WTC11 (cell line): ENCODE results near the gene ZNF608. TPM values are rescaled to one million over a fixed set of nuclear protein-coding genes. Genes with fewer than 3 reads are reported as not detected.

Source experiments
- ATAC-seq: fragments of 200-7000 bp; cut with Tn5 transposase; 2 replicates; pipeline ENCODE4 v1.10.0; 2021; ENCODE audit warnings: mild to moderate bottlenecking, moderate library complexity
- CTCF ChIA-PET: fragments of 300-600 bp; sonication (Branson Sonifier 250); formaldehyde crosslinking; loops from one replicate; lab custom pipeline; 2021; ENCODE audit warnings: antibody characterized with exemption; lab: Charles Lee
- POLR2A ChIA-PET: fragments of 350-600 bp; sonication (Branson Sonifier 250); formaldehyde crosslinking; loops from one replicate; lab custom pipeline; 2021; ENCODE audit warnings: antibody characterized with exemption; lab: Charles Lee
- DNase-seq: peaks from one replicate; pipeline ENCODE4 v3.0.0; 2021; ENCODE audit warnings: low spot score
- H3K27ac Mint-ChIP-seq: 2 replicates; pipeline ENCODE4 v1.8.0; 2021; ENCODE audit warnings: mixed read lengths
- H3K27me3 Mint-ChIP-seq: 2 replicates; pipeline ENCODE4 v1.8.0; 2021; ENCODE audit warnings: low read depth, mild to moderate bottlenecking, moderate library complexity, mixed read lengths
- H3K36me3 Mint-ChIP-seq: 2 replicates; pipeline ENCODE4 v1.8.0; 2021; ENCODE audit warnings: mixed read lengths
- H3K4me1 Mint-ChIP-seq: 2 replicates; pipeline ENCODE4 v1.8.0; 2022; ENCODE audit warnings: mixed read lengths
- H3K4me3 Mint-ChIP-seq: 2 replicates; pipeline ENCODE4 v1.8.0; 2021; ENCODE audit warnings: mild to moderate bottlenecking, moderate library complexity, mixed read lengths
- H3K9me3 Mint-ChIP-seq: 2 replicates; pipeline ENCODE4 v1.8.0; 2021; ENCODE audit warnings: mixed read lengths
- ATF3 ChIP-seq: sonication (generic); formaldehyde crosslinking; conservative IDR thresholded peaks from 2 replicates; pipeline ENCODE4 v1.8.1; 2022; ENCODE audit warnings: mild to moderate bottlenecking, missing genetic modification reagents
- ELF4 ChIP-seq: sonication (generic); formaldehyde crosslinking; IDR thresholded peaks from 2 replicates; pipeline ENCODE4 v1.8.1; 2022; ENCODE audit warnings: low read depth, mild to moderate bottlenecking, moderate library complexity, missing genetic modification reagents
- EMX1 ChIP-seq: fragments of 250-450 bp; sonication (Bioruptor Pico); IDR thresholded peaks from 2 replicates; pipeline ENCODE4 v1.8.0; 2021; ENCODE audit warnings: mild to moderate bottlenecking
- GABPB1 ChIP-seq: sonication (generic); formaldehyde crosslinking; IDR thresholded peaks from 2 replicates; pipeline ENCODE4 v1.8.1; 2023; ENCODE audit warnings: mild to moderate bottlenecking, missing genetic modification reagents
- IRF1 ChIP-seq: sonication (generic); formaldehyde crosslinking; IDR thresholded peaks from 2 replicates; pipeline ENCODE4 v1.8.0; 2023; ENCODE audit warnings: missing genetic modification reagents
- KAT7 ChIP-seq: sonication (generic); formaldehyde crosslinking; IDR thresholded peaks from 2 replicates; pipeline ENCODE4 v1.8.1; 2023; ENCODE audit warnings: missing genetic modification reagents, mild to moderate bottlenecking, borderline replicate concordance
- MLX ChIP-seq: sonication (generic); formaldehyde crosslinking; IDR thresholded peaks from 2 replicates; pipeline ENCODE4 v1.8.1; 2023; ENCODE audit warnings: mild to moderate bottlenecking, missing genetic modification reagents, moderate library complexity
- MXD4 ChIP-seq: fragments of 250-450 bp; sonication (Bioruptor Pico); IDR thresholded peaks from 2 replicates; pipeline ENCODE4 v1.8.0; 2021; ENCODE audit warnings: mild to moderate bottlenecking, moderate library complexity, borderline replicate concordance
- PRRX2 ChIP-seq: fragments of 250-450 bp; sonication (Bioruptor Pico); IDR thresholded peaks from 2 replicates; pipeline ENCODE4 v1.8.0; 2021; ENCODE audit warnings: mild to moderate bottlenecking
- SP1 ChIP-seq: sonication (generic); formaldehyde crosslinking; conservative IDR thresholded peaks from 2 replicates; pipeline ENCODE4 v1.8.1; 2022; ENCODE audit warnings: missing genetic modification reagents
- ZNF138 ChIP-seq: sonication (generic); formaldehyde crosslinking; conservative IDR thresholded peaks from 2 replicates; pipeline ENCODE4 v1.8.1; 2022; ENCODE audit warnings: mild to moderate bottlenecking, moderate library complexity, missing genetic modification reagents
- ZNF219 ChIP-seq: sonication (generic); formaldehyde crosslinking; IDR thresholded peaks from 2 replicates; pipeline ENCODE4 v1.8.0; 2023; ENCODE audit warnings: missing genetic modification reagents, mild to moderate bottlenecking, borderline replicate concordance
- ZNF425 ChIP-seq: fragments of 250-450 bp; sonication (Bioruptor Pico); conservative IDR thresholded peaks from 2 replicates; pipeline ENCODE4 v1.9.0; 2021; ENCODE audit warnings: mild to moderate bottlenecking
- ZNF532 ChIP-seq: fragments of 250-450 bp; sonication (Bioruptor Pico); IDR thresholded peaks from 2 replicates; pipeline ENCODE4 v1.9.0; 2021; ENCODE audit warnings: mild to moderate bottlenecking, borderline replicate concordance
- ZNF671 ChIP-seq: fragments of 250-450 bp; sonication (Bioruptor Pico); IDR thresholded peaks from 2 replicates; pipeline ENCODE4 v1.8.0; 2021; ENCODE audit warnings: mild to moderate bottlenecking
- total RNA-seq: library from RNA; stranded (reverse); gene quantifications from 3 replicates; pipeline ENCODE4 v1.2.3, GENCODE V29; 2021
- TF ChIP-seq, protein P1 (sequence below): fragments of 200-600 bp; IDR thresholded peaks from 2 replicates; pipeline ENCODE4 v1.8.0; 2022; ENCODE audit warnings: antibody characterized with exemption
- TF ChIP-seq, protein P2 (sequence below): sonication (generic); formaldehyde crosslinking; IDR thresholded peaks from 2 replicates; pipeline ENCODE4 v1.8.0; 2023; ENCODE audit warnings: mild to moderate bottlenecking, missing genetic modification reagents

Gene ZNF608
- total RNA-seq, 1 experiment from 2014 or later, result 40.6 TPM

- CTCF ChIA-PET, result no interaction called here
- no peak for ATAC-seq
These were observed 3.9 kb downstream of the ZNF608 start for GRCh38 chr5:124742521-124742920.

More at GRCh38 chr5:124742521-124742920, 3.9 kb downstream of the ZNF608 start:
- Mint-ChIP-seq H3K9me3 (peaks cover 4% of the 10 kb centered on the region), H3K4me3 (no peak overlapping the region), H3K27me3 (0 out of 2 replicates have a peak, but pooled peaks cover 5% of the 10 kb centered on the region), H3K27ac (no peak overlapping the region), H3K36me3 (no peaks in the 10 kb centered on the region; the same call in 1 of the 2 replicates), H3K4me1 (no peaks in the 10 kb centered on the region; the same call in 1 of the 2 replicates)
- POLR2A ChIA-PET, result no interaction called here
- TF ChIP-seq ZNF219 (CRISPR knock-in tag) (no peak), KAT7 (CRISPR knock-in tag) (no peak), ATF3 (CRISPR knock-in tag) (no peak), EMX1 (CRISPR knock-in tag) (no peak), ZNF671 (CRISPR knock-in tag) (no peak), MXD4 (no peak), PRRX2 (no peak), ELF4 (CRISPR knock-in tag) (no peak), IRF1 (CRISPR knock-in tag) (no peak), ZNF138 (no peak), MLX (CRISPR knock-in tag) (no peak), SP1 (CRISPR knock-in tag) (no peak), GABPB1 (CRISPR knock-in tag) (no peak), ZNF425 (CRISPR knock-in tag) (no peak), ZNF532 (CRISPR knock-in tag) (no peak)
- TF ChIP-seq, protein P1, sequence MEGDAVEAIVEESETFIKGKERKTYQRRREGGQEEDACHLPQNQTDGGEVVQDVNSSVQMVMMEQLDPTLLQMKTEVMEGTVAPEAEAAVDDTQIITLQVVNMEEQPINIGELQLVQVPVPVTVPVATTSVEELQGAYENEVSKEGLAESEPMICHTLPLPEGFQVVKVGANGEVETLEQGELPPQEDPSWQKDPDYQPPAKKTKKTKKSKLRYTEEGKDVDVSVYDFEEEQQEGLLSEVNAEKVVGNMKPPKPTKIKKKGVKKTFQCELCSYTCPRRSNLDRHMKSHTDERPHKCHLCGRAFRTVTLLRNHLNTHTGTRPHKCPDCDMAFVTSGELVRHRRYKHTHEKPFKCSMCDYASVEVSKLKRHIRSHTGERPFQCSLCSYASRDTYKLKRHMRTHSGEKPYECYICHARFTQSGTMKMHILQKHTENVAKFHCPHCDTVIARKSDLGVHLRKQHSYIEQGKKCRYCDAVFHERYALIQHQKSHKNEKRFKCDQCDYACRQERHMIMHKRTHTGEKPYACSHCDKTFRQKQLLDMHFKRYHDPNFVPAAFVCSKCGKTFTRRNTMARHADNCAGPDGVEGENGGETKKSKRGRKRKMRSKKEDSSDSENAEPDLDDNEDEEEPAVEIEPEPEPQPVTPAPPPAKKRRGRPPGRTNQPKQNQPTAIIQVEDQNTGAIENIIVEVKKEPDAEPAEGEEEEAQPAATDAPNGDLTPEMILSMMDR, result no peak
- TF ChIP-seq, protein P2, sequence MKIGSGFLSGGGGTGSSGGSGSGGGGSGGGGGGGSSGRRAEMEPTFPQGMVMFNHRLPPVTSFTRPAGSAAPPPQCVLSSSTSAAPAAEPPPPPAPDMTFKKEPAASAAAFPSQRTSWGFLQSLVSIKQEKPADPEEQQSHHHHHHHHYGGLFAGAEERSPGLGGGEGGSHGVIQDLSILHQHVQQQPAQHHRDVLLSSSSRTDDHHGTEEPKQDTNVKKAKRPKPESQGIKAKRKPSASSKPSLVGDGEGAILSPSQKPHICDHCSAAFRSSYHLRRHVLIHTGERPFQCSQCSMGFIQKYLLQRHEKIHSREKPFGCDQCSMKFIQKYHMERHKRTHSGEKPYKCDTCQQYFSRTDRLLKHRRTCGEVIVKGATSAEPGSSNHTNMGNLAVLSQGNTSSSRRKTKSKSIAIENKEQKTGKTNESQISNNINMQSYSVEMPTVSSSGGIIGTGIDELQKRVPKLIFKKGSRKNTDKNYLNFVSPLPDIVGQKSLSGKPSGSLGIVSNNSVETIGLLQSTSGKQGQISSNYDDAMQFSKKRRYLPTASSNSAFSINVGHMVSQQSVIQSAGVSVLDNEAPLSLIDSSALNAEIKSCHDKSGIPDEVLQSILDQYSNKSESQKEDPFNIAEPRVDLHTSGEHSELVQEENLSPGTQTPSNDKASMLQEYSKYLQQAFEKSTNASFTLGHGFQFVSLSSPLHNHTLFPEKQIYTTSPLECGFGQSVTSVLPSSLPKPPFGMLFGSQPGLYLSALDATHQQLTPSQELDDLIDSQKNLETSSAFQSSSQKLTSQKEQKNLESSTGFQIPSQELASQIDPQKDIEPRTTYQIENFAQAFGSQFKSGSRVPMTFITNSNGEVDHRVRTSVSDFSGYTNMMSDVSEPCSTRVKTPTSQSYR (CRISPR knock-in tag), result no peak
- DNase-seq, result no peak
